Renal cortex interstitium (tissue), 11 donors: ENCODE data around the gene PRKD3. TPM values are rescaled to one million over a fixed set of nuclear protein-coding genes. Genes with fewer than 3 reads are reported as not detected.

ENCODE experiments used
- DNase-seq, 11 donors: peaks; one replicate each; pipeline ENCODE4 v3.0.0-alpha.2; 2013; ENCODE audit warnings: low read depth in 9 of 11, low spot score in 4 of 11; ENCODE audit errors: extremely low read depth in 1 of 11
- polyA plus RNA-seq, 3 donors: library from polyadenylated mRNA; unstranded; fragments of 120-200 nt; gene quantifications; one replicate each; pipeline ENCODE4 v1.2.1, GENCODE V29; 2013; ENCODE audit not compliant: insufficient read length in 3 of 3

The PRKD3 gene
- polyA plus RNA-seq, 3 donors, result 50.2 to 55.6 (median 55.4) TPM

DNA sequence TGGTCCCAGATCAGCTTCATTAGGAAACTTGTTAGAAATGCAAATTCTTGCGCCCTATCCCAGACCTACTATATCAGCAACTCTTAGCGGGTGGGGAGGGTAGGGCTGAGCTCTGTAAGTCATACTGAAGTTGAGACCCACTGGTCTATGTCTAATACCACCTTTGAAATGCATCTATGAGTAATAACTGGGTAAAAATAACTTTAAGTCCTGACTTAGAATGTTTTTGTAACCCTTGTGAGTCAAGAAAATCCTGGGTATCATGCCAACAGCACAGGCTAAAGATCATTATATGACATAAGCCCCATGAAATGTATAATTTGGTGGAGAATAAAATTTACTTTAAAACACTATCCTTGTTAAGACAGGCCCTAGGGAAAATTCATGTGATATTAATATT, 41.4 kb downstream of the PRKD3 start:
- DNase-seq, result no peak

- DNase-seq, result no peak
Observed at GRCh38 chr2:37282746-37283145, 41.9 kb downstream of the PRKD3 start.

DNA sequence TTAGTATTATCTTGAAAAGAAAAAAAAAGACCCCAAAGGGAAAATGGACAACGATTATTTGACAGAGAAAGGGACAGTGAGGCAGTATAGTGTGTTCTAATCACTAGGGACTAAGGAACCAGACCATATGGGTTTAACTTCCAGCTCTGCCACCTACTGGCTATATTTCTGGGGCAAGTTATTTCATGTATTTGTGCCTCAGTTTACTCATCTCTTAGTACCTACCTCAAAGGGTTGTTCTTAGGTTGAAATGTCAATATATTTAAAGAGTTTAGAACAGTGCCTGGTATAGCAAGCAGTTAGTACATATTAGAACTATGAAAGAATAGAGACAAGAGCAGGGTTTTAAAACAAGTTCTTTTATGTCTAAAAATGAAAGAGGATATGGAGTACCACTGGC, 42.7 kb downstream of the PRKD3 start:
- DNase-seq, result no peak

DNA sequence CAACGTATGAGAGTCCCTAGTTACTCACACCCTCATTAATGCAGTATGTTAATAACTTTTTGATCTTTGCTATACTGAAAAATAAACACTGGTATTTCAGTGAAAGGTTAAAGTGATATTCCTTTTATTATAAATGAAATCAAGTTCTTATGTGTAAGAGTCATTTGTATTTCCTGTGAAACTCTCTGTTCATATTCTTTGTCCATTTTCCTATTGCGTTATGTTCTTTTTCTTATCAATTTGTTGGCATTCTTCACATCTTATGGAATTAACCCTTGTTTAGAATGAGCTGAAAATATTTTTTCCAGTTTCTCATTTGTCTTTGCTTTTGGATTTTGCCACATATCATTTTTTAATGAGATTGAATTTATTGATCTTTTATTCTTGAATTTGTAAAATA, 48.3 kb downstream of the PRKD3 start:
- no peak for DNase-seq

Other genes starting within 250 kb of the PRKD3 start
- 10 to 100 TPM; 20.0 to 24.5 (median 24.2) TPM for gene HEATR5B, start 240.5 kb downstream of the PRKD3 start, polyA plus RNA-seq
- 10 to 100 TPM; 10.5 to 12.7 (median 10.9) TPM for gene GPATCH11, start 240.3 kb downstream of the PRKD3 start, polyA plus RNA-seq
- gene EIF2AK2, start 167.9 kb downstream of the PRKD3 start, polyA plus RNA-seq, result 10 to 100 TPM; 32.6 to 38.0 (median 36.9) TPM
- under 1 TPM in 1 of 3 donors, not detected in 2; 0.35 TPM for gene SULT6B1, start 136.2 kb downstream of the PRKD3 start, polyA plus RNA-seq
- 10 to 100 TPM; 52.4 to 68.8 (median 62.5) TPM for gene CEBPZOS, start 128.3 kb downstream of the PRKD3 start, polyA plus RNA-seq
- gene CEBPZ, start 93.2 kb downstream of the PRKD3 start, polyA plus RNA-seq, result 100 to 1,000 TPM in 1 of 3 donors, 10 to 100 TPM in 2; 75.8 to 105 (median 85.7) TPM
- 10 to 100 TPM; 18.4 to 28.8 (median 28.3) TPM for gene NDUFAF7, start 93.2 kb downstream of the PRKD3 start, polyA plus RNA-seq
- gene QPCT, start 19.8 kb upstream of the PRKD3 start, polyA plus RNA-seq, result 10 to 100 TPM in 2 of 3 donors, 1 to 10 TPM in 1; 9.5 to 14.3 (median 14.3) TPM